Cardiac muscle cell (in vitro differentiated cells and primary cell): ENCODE data around the gene RIMKLB. TPM values are rescaled to one million over a fixed set of nuclear protein-coding genes. Genes with fewer than 3 reads are reported as not detected.
A peak's percentile ranks its signal among the peaks of the same experiment; 100 is the strongest.

Source experiments
- DNase-seq, 2 donors: peaks; one replicate each; pipeline versions ENCODE4 v3.0.0 to v3.0.0-alpha.2; 2010 to 2017; ENCODE audit warnings: low read depth in 1 of 2, low spot score in 1 of 2
- H3K27ac ChIP-seq: fragments of 200-600 bp; sonication (generic); 2 replicates; pipeline ENCODE4 v1.5.1; 2016
- H3K27me3 ChIP-seq: fragments of 200-600 bp; sonication (generic); 2 replicates; pipeline ENCODE4 v1.6.0; 2016; ENCODE audit warnings: control low read depth
- H3K36me3 ChIP-seq: fragments of 200-600 bp; sonication (generic); 2 replicates; pipeline ENCODE4 v1.5.1; 2016; ENCODE audit warnings: control low read depth
- H3K4me1 ChIP-seq: fragments of 200-600 bp; sonication (generic); 2 replicates; pipeline ENCODE4 v1.8.1; 2017; ENCODE audit warnings: low read depth, mild to moderate bottlenecking, mixed run types
- H3K4me3 ChIP-seq: fragments of 200-600 bp; sonication (generic); 2 replicates; pipeline ENCODE4 v1.5.1; 2016; ENCODE audit warnings: mild to moderate bottlenecking
- H3K9me3 ChIP-seq: fragments of 200-600 bp; sonication (generic); 2 replicates; pipeline ENCODE4 v1.5.1; 2017; ENCODE audit warnings: low read depth, mild to moderate bottlenecking, control low read depth
- polyA plus RNA-seq: library from polyadenylated mRNA; unstranded; fragments of >200 nt; fragmentation: Nextera tagmentation; extraction: Ambion mirVana; gene quantifications from 2 replicates; pipeline ENCODE4 v1.2.1, GENCODE V29; 2016
- total RNA-seq: library from RNA; depleted of rRNA; stranded (reverse); fragments of >200 nt; gene quantifications from 2 replicates; pipeline ENCODE4 v1.2.3, GENCODE V29; 2016
- TF ChIP-seq, protein P1 (sequence below): IDR thresholded peaks from 2 replicates; pipeline ENCODE4 v1.5.1; 2012; ENCODE audit warnings: low read depth, mild to moderate bottlenecking, low read length

The RIMKLB gene
- total and polyA plus RNA-seq, 2 experiments from 2014 or later, result 47.7 to 70.9 TPM

DNA sequence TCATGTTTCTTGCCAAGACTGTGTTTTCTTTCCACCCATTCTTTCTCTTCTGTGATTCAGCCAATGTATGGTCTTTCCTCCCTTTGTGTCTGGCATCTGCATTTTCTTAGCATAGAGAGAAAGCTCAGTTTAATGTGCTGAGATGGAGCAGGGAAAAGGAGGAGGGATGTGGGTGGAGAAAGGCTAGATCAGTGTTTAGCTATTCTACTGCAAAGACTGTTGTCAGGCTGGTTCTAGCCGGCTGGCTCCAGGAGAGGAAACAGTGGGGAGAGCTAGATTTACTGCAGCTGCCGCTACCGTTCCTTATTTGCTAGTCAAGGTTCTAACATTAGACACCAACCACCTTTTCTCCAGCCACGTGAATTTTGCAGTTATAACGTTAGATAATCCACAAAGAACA lies 5.2 kb upstream of the RIMKLB start:
- Histone ChIP-seq H3K9me3 (no peaks in the 10 kb centered on the region), H3K4me1 (peaks cover 28% of the 10 kb centered on the region), H3K4me3 (no peak overlapping the region), H3K27ac (peak overlapping the region; percentile 63), H3K36me3 (no peaks in the 10 kb centered on the region), H3K27me3 (no peaks in the 10 kb centered on the region)
- peak; percentile 63 to 71 for DNase-seq
- TF ChIP-seq, protein P1, sequence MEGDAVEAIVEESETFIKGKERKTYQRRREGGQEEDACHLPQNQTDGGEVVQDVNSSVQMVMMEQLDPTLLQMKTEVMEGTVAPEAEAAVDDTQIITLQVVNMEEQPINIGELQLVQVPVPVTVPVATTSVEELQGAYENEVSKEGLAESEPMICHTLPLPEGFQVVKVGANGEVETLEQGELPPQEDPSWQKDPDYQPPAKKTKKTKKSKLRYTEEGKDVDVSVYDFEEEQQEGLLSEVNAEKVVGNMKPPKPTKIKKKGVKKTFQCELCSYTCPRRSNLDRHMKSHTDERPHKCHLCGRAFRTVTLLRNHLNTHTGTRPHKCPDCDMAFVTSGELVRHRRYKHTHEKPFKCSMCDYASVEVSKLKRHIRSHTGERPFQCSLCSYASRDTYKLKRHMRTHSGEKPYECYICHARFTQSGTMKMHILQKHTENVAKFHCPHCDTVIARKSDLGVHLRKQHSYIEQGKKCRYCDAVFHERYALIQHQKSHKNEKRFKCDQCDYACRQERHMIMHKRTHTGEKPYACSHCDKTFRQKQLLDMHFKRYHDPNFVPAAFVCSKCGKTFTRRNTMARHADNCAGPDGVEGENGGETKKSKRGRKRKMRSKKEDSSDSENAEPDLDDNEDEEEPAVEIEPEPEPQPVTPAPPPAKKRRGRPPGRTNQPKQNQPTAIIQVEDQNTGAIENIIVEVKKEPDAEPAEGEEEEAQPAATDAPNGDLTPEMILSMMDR, result no peak

DNA sequence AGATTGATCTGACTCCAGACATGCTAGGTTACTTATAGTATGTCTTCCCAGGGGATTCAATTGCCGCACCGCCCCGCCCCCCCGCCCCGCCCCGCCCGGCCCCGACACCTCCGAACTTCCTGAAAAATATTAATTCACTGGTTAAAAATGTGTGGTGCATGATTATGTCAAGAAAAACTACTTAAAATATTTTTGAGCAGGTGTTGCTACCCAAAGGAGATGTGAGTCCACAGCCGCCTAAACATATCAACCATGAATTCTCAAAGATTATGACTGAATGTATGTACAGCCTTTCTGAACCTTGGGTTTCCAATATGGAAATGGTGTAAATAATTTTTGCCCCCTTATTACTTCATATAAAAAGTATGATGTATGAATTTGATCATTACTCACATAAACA lies 2.7 kb upstream of the RIMKLB start:
- Histone ChIP-seq H3K9me3 (no peaks in the 10 kb centered on the region), H3K27ac (no peak overlapping the region), H3K4me1 (peaks cover 31% of the 10 kb centered on the region), H3K36me3 (no peaks in the 10 kb centered on the region), H3K27me3 (no peaks in the 10 kb centered on the region), H3K4me3 (no peak overlapping the region)
- DNase-seq, result no peak
- TF ChIP-seq, protein P1, result no peak

DNA sequence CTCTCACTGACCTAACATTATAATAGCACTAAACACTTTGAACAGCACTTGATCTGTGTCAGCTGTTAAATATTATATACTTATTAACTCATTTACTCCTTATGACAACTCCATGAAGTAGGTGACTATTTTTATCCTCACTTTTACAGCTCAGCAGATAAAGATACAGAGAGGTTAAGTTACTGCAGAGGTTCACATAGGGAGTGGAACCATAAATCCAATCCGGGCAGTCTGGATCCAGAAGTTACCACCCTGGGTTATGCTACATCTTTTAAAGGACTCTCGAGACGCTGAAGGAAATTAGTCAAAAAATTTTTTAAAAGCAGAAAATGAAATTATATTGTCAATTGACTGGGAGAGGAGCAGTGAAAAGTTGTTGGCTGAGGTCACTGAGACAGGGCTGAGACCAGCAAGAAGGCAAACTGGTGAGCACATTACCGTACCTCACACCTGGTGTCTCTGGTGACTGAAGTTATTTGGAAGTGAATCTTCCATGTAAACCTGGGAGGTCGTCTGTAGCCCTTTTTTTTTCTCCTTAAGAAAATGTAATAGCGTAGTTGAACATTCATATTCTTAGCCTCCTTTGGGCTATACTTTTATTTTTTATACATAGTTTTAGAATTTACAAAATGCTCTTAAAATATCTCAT lies 1.2 kb upstream of the RIMKLB start:
- TF ChIP-seq, protein P1, result no peak
- Histone ChIP-seq H3K9me3 (no peaks in the 10 kb centered on the region), H3K4me1 (peaks cover 31% of the 10 kb centered on the region), H3K27me3 (no peaks in the 10 kb centered on the region), H3K36me3 (peaks cover 5% of the 10 kb centered on the region), H3K4me3 (peak overlapping the region; percentile 98), H3K27ac (peak overlapping the region; percentile 82)
- DNase-seq, result no peak

- peak; percentile 58 to 62 for DNase-seq
- TF ChIP-seq, protein P1, result no peak
Measured at GRCh38 chr12:8697120-8697475, 693 bp upstream of the RIMKLB start.

DNA sequence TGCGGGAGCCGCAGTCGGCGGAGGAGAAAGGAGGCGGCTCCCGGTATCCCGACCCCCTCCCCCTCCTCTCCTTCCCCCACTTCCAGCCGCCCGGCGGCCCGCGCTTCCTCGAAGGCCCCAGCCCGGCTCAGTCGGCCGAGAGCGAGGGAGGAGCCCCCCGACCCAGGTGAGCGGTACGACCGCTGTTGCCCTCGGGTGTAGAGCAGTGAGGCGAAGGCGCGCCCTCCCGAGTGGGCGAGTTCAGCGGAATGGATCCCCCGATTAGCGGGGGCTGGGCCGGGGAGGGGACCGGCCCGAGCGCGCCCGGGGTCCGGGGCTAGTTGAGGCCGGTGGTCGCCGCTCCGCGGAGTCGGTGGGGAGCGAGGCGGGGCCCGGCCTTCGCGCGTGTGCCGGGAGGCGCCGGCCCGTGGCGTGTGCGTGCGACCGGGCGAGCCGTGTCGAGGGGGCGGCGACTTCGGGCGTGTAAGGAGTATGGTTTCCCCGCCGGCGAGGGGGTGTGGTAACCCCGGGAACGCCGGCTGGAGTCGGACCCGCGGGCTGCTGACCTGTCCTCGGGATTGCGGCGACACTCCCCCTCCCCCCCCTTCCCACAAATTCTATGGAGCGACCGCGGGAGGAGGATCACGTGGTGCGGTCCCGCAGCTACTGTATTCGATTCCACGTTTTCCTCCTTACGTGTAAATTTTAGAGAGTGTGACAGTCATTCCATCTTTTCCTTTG lies 501 bp downstream of the RIMKLB start:
- H3K9me3 ChIP-seq, result no peaks in the 10 kb centered on the region
- peaks cover 5% of the 10 kb centered on the region for H3K36me3 ChIP-seq
- peak; percentile 46 to 78 for DNase-seq
- H3K4me3 ChIP-seq, result peak overlapping the region; percentile 98
- no peaks in the 10 kb centered on the region for H3K27me3 ChIP-seq
- TF ChIP-seq, protein P1, result no peak
- peak overlapping the region; percentile 96 for H3K27ac ChIP-seq
- peaks cover 20% of the 10 kb centered on the region for H3K4me1 ChIP-seq

More at GRCh38 chr12:8697120-8697475, 693 bp upstream of the RIMKLB start:
- Histone ChIP-seq H3K27ac (peak overlapping the region; percentile 82), H3K9me3 (no peaks in the 10 kb centered on the region), H3K36me3 (peaks cover 5% of the 10 kb centered on the region), H3K4me3 (peak overlapping the region; percentile 98), H3K4me1 (peaks cover 28% of the 10 kb centered on the region), H3K27me3 (no peaks in the 10 kb centered on the region)
